MM.1S (cell line): Measurements from ENCODE around the gene TMEM37.

ENCODE experiments used
- EZH2 ChIP-seq: fragments of 300-600 bp; sonication (generic); optimal IDR thresholded peaks from 2 replicates; pipeline ENCODE3; 2017; ENCODE audit warnings: low read depth, mild to moderate bottlenecking, antibody characterized with exemption, low read length, mixed read lengths
- TF ChIP-seq, protein P1 (sequence below): fragments of 300-600 bp; sonication (generic); IDR thresholded peaks from 2 replicates; pipeline ENCODE4 v1.5.1; 2016; ENCODE audit warnings: antibody characterized with exemption, low read length, mixed read lengths

- TF ChIP-seq EZH2, result no peak
- TF ChIP-seq, protein P1, sequence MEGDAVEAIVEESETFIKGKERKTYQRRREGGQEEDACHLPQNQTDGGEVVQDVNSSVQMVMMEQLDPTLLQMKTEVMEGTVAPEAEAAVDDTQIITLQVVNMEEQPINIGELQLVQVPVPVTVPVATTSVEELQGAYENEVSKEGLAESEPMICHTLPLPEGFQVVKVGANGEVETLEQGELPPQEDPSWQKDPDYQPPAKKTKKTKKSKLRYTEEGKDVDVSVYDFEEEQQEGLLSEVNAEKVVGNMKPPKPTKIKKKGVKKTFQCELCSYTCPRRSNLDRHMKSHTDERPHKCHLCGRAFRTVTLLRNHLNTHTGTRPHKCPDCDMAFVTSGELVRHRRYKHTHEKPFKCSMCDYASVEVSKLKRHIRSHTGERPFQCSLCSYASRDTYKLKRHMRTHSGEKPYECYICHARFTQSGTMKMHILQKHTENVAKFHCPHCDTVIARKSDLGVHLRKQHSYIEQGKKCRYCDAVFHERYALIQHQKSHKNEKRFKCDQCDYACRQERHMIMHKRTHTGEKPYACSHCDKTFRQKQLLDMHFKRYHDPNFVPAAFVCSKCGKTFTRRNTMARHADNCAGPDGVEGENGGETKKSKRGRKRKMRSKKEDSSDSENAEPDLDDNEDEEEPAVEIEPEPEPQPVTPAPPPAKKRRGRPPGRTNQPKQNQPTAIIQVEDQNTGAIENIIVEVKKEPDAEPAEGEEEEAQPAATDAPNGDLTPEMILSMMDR, result no peak
Measured at GRCh38 chr2:119442850-119443249, 11.2 kb downstream of the TMEM37 start.
